Activated naive CD4-positive, alpha-beta T cell treated with anti-CD3 and anti-CD28 coated beads for 36 hours (primary cell): ENCODE results near the gene VPS35L. TPM values are rescaled to one million over a fixed set of nuclear protein-coding genes. Genes with fewer than 3 reads are reported as not detected.
A peak's percentile ranks its signal among the peaks of the same experiment; 100 is the strongest.

ENCODE experiments used
- CTCF ChIA-PET: fragments of 350-600 bp; sonication (Branson Sonifier 250); formaldehyde crosslinking; loops from one replicate; lab custom pipeline; 2021; ENCODE audit warnings: antibody characterized with exemption; lab: Charles Lee
- DNase-seq: peaks from one replicate; pipeline ENCODE4 v3.0.0-alpha.2; 2020
- H3K27ac Mint-ChIP-seq: one replicate; pipeline ENCODE4 v1.8.0; 2021; ENCODE audit warnings: mild to moderate bottlenecking, mixed read lengths
- H3K27me3 Mint-ChIP-seq: one replicate; pipeline ENCODE4 v1.8.0; 2021; ENCODE audit warnings: low read depth, mixed read lengths
- H3K36me3 Mint-ChIP-seq: one replicate; pipeline ENCODE4 v1.8.0; 2021; ENCODE audit warnings: low read depth, mixed read lengths
- H3K4me1 Mint-ChIP-seq: one replicate; pipeline ENCODE4 v1.8.0; 2021; ENCODE audit warnings: low read depth, mixed read lengths
- H3K4me3 Mint-ChIP-seq: one replicate; pipeline ENCODE4 v1.8.0; 2021; ENCODE audit warnings: mild to moderate bottlenecking, moderate library complexity, mixed read lengths
- H3K9me3 Mint-ChIP-seq: one replicate; pipeline ENCODE4 v1.8.0; 2021; ENCODE audit warnings: mixed read lengths
- intact Hi-C: fragments of 100-400 bp; cut with micrococcal nuclease; formaldehyde crosslinking; loops from one replicate; pipeline ENCODE4 v1.15.1; 2023
- total RNA-seq, 2 experiments: library from RNA; stranded (reverse); gene quantifications; one replicate each; pipeline ENCODE4 v1.2.3, GENCODE V29; 2021

The VPS35L gene
- total RNA-seq, 2 experiments from 2014 or later: 30.3 to 32.4 TPM

DNA sequence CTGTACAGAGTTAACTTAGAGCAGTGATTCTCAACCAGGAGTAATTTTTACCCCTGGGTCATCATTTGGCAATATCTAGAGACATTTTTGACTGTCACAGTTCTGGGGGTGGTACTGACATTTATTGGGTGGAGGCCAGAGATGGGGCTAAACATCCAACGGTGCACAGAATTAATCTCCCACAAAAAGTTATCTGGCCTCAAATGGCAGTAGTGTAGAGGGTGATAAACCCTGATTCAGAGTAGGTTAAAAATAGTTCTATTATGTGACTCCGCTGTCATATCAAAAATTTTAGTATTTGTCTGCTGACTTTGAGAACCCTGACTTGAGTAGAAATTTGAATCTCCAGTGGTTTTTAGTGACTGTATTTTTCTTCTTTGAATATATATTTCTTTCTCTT is 19.1 kb downstream of the VPS35L start:
- H3K27me3 Mint-ChIP-seq: no peaks in the 10 kb centered on the region
- DNase-seq: no peak
- H3K4me1 Mint-ChIP-seq: no peaks in the 10 kb centered on the region
- no peaks in the 10 kb centered on the region for H3K9me3 Mint-ChIP-seq
- intact Hi-C loops: no loop called here
- no peak overlapping the region for H3K4me3 Mint-ChIP-seq
- peaks cover 40% of the 10 kb centered on the region for H3K36me3 Mint-ChIP-seq
- no peak overlapping the region for H3K27ac Mint-ChIP-seq
- CTCF ChIA-PET: interaction anchor here (1.3 kb wide), 1 partner anchor 10 kb away, joined by 9 read pairs; no protein-coding TSS in a partner anchor

DNA sequence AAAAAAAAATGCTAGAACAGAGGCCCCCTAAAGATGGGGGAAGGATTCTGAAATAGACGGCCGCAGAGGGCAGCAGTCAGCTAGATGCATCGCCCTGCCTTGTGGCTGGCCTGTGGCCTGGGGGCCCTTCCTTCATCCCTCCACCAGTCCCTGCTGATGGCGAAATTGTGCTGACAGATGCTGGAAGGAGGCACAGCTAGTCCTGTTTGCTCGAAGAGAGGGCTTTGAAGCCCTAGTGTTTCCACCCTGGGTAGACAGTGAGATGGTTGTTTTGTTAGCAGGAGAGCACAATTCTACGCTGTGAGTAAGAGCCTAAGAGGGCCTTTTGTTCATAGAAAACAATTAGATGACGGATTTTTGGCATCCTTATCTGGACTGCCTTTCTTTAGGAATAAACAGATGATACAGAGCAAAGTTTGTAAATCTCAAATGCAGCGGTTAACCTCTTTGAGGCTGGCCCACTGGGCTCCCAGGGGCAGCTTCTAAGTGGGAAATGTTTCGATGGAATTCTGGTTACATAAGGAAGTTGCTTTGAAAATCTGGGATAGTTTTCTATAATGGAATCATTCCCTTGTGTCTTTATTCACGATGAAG is 23.0 kb downstream of the VPS35L start:
- Mint-ChIP-seq H3K36me3 (peaks cover 57% of the 10 kb centered on the region), H3K27ac (no peak overlapping the region), H3K27me3 (no peaks in the 10 kb centered on the region), H3K4me3 (no peak overlapping the region), H3K9me3 (peaks cover 5% of the 10 kb centered on the region), H3K4me1 (no peaks in the 10 kb centered on the region)
- no peak for DNase-seq
- CTCF ChIA-PET: no interaction called here
- intact Hi-C loops: no loop called here

DNA sequence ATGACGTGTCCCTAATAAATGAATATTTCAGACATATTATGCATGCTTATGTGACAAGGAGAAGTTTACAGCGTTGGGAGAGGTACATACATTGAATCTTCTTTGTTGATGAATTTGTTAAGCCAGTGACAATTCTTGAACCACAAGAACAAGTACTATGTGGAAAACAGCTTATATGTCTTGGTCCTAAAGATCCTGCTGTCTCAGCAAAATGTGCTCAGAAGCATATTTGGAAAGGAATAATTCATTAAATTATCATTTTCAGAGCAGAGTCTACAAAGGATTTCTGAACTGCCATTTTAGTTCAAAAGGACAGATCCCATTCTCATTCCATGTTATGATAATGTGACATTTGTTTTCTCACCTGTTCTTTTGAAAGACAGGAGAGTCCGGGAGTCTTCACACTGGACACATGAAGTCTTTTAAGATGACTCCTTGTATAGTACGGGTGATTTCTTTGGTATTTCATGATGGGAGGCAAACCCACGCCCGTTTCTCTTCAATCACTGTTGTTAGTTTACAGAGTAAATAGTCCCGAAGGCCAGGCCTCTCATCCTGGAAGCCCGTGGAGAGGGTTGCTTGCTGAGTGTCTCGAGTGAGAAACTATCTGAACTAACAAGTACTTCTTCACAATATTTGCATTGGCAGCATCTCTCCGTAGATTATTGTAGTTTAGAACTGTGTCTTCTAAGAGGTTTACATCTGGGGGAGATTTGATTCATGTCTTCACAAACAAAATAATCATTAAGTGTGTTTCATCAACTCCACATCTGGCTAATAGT is 26.7 kb downstream of the VPS35L start:
- intact Hi-C loops: no loop called here
- H3K9me3 Mint-ChIP-seq: peaks cover 5% of the 10 kb centered on the region
- CTCF ChIA-PET: no interaction called here

GRCh38 chr16:19583665-19584300 is 28.3 kb downstream of the VPS35L start:
- peaks cover 5% of the 10 kb centered on the region for H3K9me3 Mint-ChIP-seq
- peaks cover 45% of the 10 kb centered on the region for H3K36me3 Mint-ChIP-seq
- H3K27ac Mint-ChIP-seq: no peak overlapping the region
- CTCF ChIA-PET: interaction anchor here (0.6 to 1.8 kb wide), 24 partner anchors 9 to 498 kb away, joined by 3 to 17 read pairs (median 4); partner anchors contain the start of gene VPS35L
- no peak overlapping the region for H3K4me3 Mint-ChIP-seq
- peak; percentile 43 for DNase-seq
- H3K27me3 Mint-ChIP-seq: no peaks in the 10 kb centered on the region
- peaks cover 15% of the 10 kb centered on the region for H3K4me1 Mint-ChIP-seq
- intact Hi-C loops: loop anchor here (1.0 kb wide), 1 partner anchor 303 kb away; no protein-coding TSS in a partner anchor

More for the DNA sequence above, 26.7 kb downstream of the VPS35L start:
- DNase-seq: no peak
- Mint-ChIP-seq H3K4me1 (peaks cover 11% of the 10 kb centered on the region), H3K4me3 (no peak overlapping the region), H3K36me3 (peaks cover 47% of the 10 kb centered on the region), H3K27me3 (no peaks in the 10 kb centered on the region), H3K27ac (no peak overlapping the region)

DNA sequence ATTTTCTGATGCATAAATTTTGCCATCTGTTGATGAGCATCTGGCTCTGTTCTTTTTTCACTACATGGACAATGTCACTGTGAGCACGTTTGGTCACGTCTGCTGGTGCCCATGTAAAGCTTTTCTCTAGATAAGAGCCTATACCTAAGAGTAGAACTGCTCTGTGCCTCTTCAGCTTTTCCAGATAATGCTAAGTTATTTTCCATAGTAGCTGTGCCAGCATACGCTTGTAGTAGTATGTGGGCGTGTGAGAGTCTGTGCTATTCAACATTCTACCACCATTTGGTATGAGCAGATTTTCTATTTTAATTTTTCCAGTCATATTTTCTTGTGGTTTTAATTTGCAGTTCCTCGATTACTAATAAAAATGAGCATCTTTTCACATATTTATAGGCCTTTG is 33.2 kb downstream of the VPS35L start:
- Mint-ChIP-seq H3K36me3 (peaks cover 22% of the 10 kb centered on the region), H3K4me3 (no peak overlapping the region), H3K9me3 (no peaks in the 10 kb centered on the region), H3K27ac (no peak overlapping the region), H3K4me1 (peaks cover 19% of the 10 kb centered on the region), H3K27me3 (no peaks in the 10 kb centered on the region)
- DNase-seq: no peak
- intact Hi-C loops: no loop called here
- CTCF ChIA-PET: no interaction called here

DNA sequence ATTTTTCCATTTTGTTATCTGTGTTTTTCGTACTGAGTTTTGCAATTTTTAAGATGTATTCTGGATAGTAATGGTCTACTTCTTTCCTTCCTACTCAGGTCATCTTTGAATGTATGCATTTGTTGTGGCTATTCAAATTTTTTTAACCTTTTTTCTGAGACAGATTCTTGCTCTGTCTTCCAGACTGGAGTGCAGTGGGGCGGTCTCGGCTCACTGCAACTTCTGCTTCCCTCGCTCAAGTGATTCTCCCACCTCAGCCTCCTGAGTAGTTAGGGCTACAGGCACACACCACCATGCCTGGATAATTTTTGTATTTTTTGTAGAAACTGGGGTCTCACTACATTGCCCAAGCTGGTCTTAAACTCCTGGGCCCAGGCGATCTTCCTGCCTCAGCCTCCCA is 33.6 kb downstream of the VPS35L start:
- Mint-ChIP-seq H3K27ac (no peak overlapping the region), H3K9me3 (no peaks in the 10 kb centered on the region), H3K4me3 (no peak overlapping the region), H3K27me3 (no peaks in the 10 kb centered on the region), H3K36me3 (peaks cover 19% of the 10 kb centered on the region), H3K4me1 (peaks cover 14% of the 10 kb centered on the region)
- intact Hi-C loops: no loop called here
- DNase-seq: no peak
- CTCF ChIA-PET: no interaction called here

DNA sequence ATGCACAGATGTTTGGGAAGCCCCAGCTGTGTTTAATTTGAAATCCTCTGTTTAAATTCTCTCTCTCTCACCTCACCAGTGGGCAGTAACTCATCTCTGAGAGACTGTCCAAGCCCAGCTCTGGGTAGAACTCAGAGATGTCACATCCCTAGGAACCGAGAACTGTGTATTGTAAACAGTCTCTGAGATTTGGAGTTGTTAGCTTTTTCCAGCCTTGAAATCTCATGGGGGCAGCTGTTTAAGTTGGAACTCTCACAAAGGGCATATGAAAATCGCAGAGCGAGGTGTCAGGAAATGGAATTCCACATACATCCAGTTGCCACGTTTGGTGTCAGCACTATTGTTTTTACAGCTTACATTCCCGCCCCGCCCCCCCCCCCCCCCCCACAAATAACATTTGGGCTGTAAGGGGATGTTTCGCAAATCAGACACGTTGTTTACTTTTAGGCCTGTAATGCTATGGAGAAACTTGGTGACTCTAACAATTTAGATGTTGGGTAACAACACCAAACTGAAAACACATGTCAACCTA is 34.3 kb downstream of the VPS35L start:
- no peak for DNase-seq
- H3K27ac Mint-ChIP-seq: no peak overlapping the region
- H3K9me3 Mint-ChIP-seq: no peaks in the 10 kb centered on the region
- H3K27me3 Mint-ChIP-seq: no peaks in the 10 kb centered on the region
- intact Hi-C loops: no loop called here
- H3K4me1 Mint-ChIP-seq: peaks cover 11% of the 10 kb centered on the region
- CTCF ChIA-PET: interaction anchor here (1.0 to 1.1 kb wide), 2 partner anchors 10 to 35 kb away, joined by 3 read pairs; no protein-coding TSS in a partner anchor
- no peak overlapping the region for H3K4me3 Mint-ChIP-seq
- H3K36me3 Mint-ChIP-seq: peaks cover 19% of the 10 kb centered on the region

- no peak overlapping the region for H3K27ac Mint-ChIP-seq
- CTCF ChIA-PET: interaction anchor here (1.4 kb wide), 1 partner anchor 11 kb away, joined by 5 read pairs; no protein-coding TSS in a partner anchor
- peaks cover 15% of the 10 kb centered on the region for H3K36me3 Mint-ChIP-seq
- no peaks in the 10 kb centered on the region for H3K9me3 Mint-ChIP-seq
- H3K4me1 Mint-ChIP-seq: no peaks in the 10 kb centered on the region
- no peaks in the 10 kb centered on the region for H3K27me3 Mint-ChIP-seq
- no peak overlapping the region for H3K4me3 Mint-ChIP-seq
- DNase-seq: no peak
- intact Hi-C loops: no loop called here
These were observed 39.7 kb downstream of the VPS35L start for GRCh38 chr16:19595043-19595767.

DNA sequence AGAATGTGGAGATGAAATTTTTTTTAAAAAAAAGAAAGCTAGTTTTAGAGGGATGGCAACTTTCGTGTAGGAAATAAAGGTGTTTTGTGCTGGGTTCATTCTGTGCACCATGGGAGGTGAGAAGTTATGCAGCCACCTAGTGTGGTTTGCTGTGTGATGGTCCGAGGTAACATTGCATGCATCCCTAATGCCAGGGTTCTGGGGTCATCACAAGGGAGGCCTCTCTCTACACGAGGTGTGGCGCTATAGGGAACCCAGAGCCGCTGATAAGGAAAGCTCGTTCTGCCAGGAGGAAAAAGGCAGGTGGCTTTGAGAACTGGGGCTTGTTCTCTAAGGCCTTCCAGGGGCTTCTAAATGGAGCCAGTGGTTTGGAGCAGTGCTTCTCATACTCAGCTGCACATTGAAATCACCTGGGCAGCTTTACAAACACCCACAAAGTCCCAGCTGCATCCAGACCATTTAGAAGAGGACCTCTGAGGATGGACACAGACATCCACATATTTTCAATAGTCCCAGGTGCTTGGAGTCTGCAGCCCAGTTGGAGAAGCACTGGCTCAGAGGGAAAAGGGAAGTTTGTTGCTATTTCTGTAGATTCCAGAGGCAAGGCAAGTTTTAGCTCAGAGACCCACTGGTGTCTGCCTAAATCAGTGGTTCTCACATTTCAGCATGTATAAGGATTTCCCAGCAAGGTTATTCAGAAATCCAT is 43.5 kb downstream of the VPS35L start:
- CTCF ChIA-PET: interaction anchor here (0.6 to 5.7 kb wide), 6 partner anchors 13 to 292 kb away, joined by 3 to 54 read pairs (median 4); partner anchors contain the start of gene GPRC5B
- Mint-ChIP-seq H3K27me3 (no peaks in the 10 kb centered on the region), H3K9me3 (no peaks in the 10 kb centered on the region), H3K4me3 (no peak overlapping the region), H3K27ac (no peak overlapping the region), H3K36me3 (peaks cover 15% of the 10 kb centered on the region), H3K4me1 (no peaks in the 10 kb centered on the region)
- intact Hi-C loops: no loop called here
- DNase-seq: no peak

GRCh38 chr16:19599968-19600716 is 44.6 kb downstream of the VPS35L start:
- intact Hi-C loops: loop anchor here (10.0 kb wide), 1 partner anchor 785 kb away; no protein-coding TSS in a partner anchor
- Mint-ChIP-seq H3K4me1 (no peaks in the 10 kb centered on the region), H3K9me3 (no peaks in the 10 kb centered on the region), H3K36me3 (peaks cover 21% of the 10 kb centered on the region), H3K27me3 (no peaks in the 10 kb centered on the region), H3K27ac (no peak overlapping the region), H3K4me3 (no peak overlapping the region)
- DNase-seq: no peak
- CTCF ChIA-PET: interaction anchor here (1.0 to 5.7 kb wide), 9 partner anchors 10 to 298 kb away, joined by 3 to 54 read pairs (median 3); partner anchors contain the start of genes GPRC5B and VPS35L
